ENCODE measurements around the gene LCMT2.

Gene LCMT2

GRCh38 chr15:43318990-43319771 lies 11.2 kb downstream of the LCMT2 start:
- TF ChIP-seq CREB5 (CRISPR knock-in tag; IDR thresholded peaks at IDR 0.05; ENCODE audit: low read depth) (no peak), PPARA (CRISPR knock-in tag; IDR thresholded peaks at IDR 0.05; ENCODE audit: borderline replicate concordance) (no peak), RARB (CRISPR knock-in tag; IDR thresholded peaks at IDR 0.05) (no peak), ARNTL (CRISPR knock-in tag; IDR thresholded peaks at IDR 0.05; ENCODE audit: borderline replicate concordance, low read depth) (no peak), TCF4 (CRISPR knock-in tag; IDR thresholded peaks at IDR 0.05; ENCODE audit: borderline replicate concordance) (no peak), ZNF70 (CRISPR knock-in tag; IDR thresholded peaks at IDR 0.05) (no peak), ESRRG (CRISPR knock-in tag; IDR thresholded peaks at IDR 0.05) (no peak)
- no peak for ATAC-seq

- no peak for TF ChIP-seq PATZ1 (CRISPR knock-in tag; IDR thresholded peaks at IDR 0.05; ENCODE audit: borderline replicate concordance)
- TF ChIP-seq ESRRG (CRISPR knock-in tag; IDR thresholded peaks at IDR 0.05) = no peak
- TF ChIP-seq ZFP30 (CRISPR knock-in tag; IDR thresholded peaks at IDR 0.05) = no peak
- no peak for TF ChIP-seq TCF4 (CRISPR knock-in tag; IDR thresholded peaks at IDR 0.05; ENCODE audit: borderline replicate concordance)
- TF ChIP-seq POU6F1 (CRISPR knock-in tag; IDR thresholded peaks at IDR 0.05; ENCODE audit: borderline replicate concordance, low read depth) = no peak
- TF ChIP-seq TSHZ2 (CRISPR knock-in tag; IDR thresholded peaks at IDR 0.05) = no peak
- TF ChIP-seq ISL1 (CRISPR knock-in tag; IDR thresholded peaks at IDR 0.05) = no peak
- no peak for TF ChIP-seq ZNF8 (CRISPR knock-in tag; IDR thresholded peaks at IDR 0.05)
- ATAC-seq = no peak
Observed at GRCh38 chr15:43317566-43318184, 12.7 kb downstream of the LCMT2 start.

- ATAC-seq = no peak
- TF ChIP-seq OSR1 (CRISPR knock-in tag; IDR thresholded peaks at IDR 0.05) (no peak), ZNF565 (CRISPR knock-in tag; conservative IDR thresholded peaks at IDR 0.05; ENCODE audit: low read depth) (no peak), POU6F1 (CRISPR knock-in tag; IDR thresholded peaks at IDR 0.05; ENCODE audit: borderline replicate concordance, low read depth) (no peak), ESRRG (CRISPR knock-in tag; IDR thresholded peaks at IDR 0.05) (no peak), CSRNP3 (CRISPR knock-in tag; IDR thresholded peaks at IDR 0.05) (no peak), CSDC2 (CRISPR knock-in tag; IDR thresholded peaks at IDR 0.05) (no peak), CREB5 (CRISPR knock-in tag; IDR thresholded peaks at IDR 0.05; ENCODE audit: low read depth) (no peak), BACH2 (CRISPR knock-in tag; IDR thresholded peaks at IDR 0.05; ENCODE audit: borderline replicate concordance) (no peak), ZC3H10 (CRISPR knock-in tag; IDR thresholded peaks at IDR 0.05) (no peak), ZNF70 (CRISPR knock-in tag; IDR thresholded peaks at IDR 0.05) (no peak), TSHZ2 (CRISPR knock-in tag; IDR thresholded peaks at IDR 0.05) (no peak), ISL1 (CRISPR knock-in tag; IDR thresholded peaks at IDR 0.05) (no peak), RARB (CRISPR knock-in tag; IDR thresholded peaks at IDR 0.05) (no peak)
Observed at GRCh38 chr15:43316971-43317346, 13.4 kb downstream of the LCMT2 start.
